IPS-NIHi7 (cell line): Measurements from ENCODE around the gene CAVIN2.

Experiments
- DNase-seq: peaks from one replicate; pipeline ENCODE4 v3.0.0; 2012; ENCODE audit warnings: mixed read lengths; ENCODE audit errors: extremely low spot score

CAVIN2 gene

GRCh38 chr2:191839918-191840804 lies 6.7 kb downstream of the CAVIN2 start:
- DNase-seq: no peak

- DNase-seq: no peak
Observed at GRCh38 chr2:191838526-191838925, 8.4 kb downstream of the CAVIN2 start.

- DNase-seq: no peak
Observed at GRCh38 chr2:191836853-191837769, 9.8 kb downstream of the CAVIN2 start.

- no peak for DNase-seq
Observed at GRCh38 chr2:191836471-191836852, 10.4 kb downstream of the CAVIN2 start.

GRCh38 chr2:191835539-191836350 lies 11.1 kb downstream of the CAVIN2 start:
- DNase-seq: peak; percentile 51

- no peak for DNase-seq
Observed at GRCh38 chr2:191835100-191835499, 11.8 kb downstream of the CAVIN2 start.

- no peak for DNase-seq
Observed at GRCh38 chr2:191833356-191833755, 13.5 kb downstream of the CAVIN2 start.

- no peak for DNase-seq
Observed at GRCh38 chr2:191832668-191833067, 14.2 kb downstream of the CAVIN2 start.

- no peak for DNase-seq
Observed at GRCh38 chr2:191831410-191831994, 15.4 kb downstream of the CAVIN2 start.

GRCh38 chr2:191824398-191824797 lies 22.5 kb downstream of the CAVIN2 start:
- DNase-seq: no peak

GRCh38 chr2:191821078-191821477 lies 25.8 kb downstream of the CAVIN2 start:
- no peak for DNase-seq

- no peak for DNase-seq
Observed at GRCh38 chr2:191818725-191819350, 28.1 kb downstream of the CAVIN2 start.

- DNase-seq: no peak
Observed at GRCh38 chr2:191818133-191818532, 28.8 kb downstream of the CAVIN2 start.

- DNase-seq: no peak
Observed at GRCh38 chr2:191815010-191815409, 31.9 kb downstream of the CAVIN2 start.

GRCh38 chr2:191813943-191814342 lies 32.9 kb downstream of the CAVIN2 start:
- no peak for DNase-seq

GRCh38 chr2:191811807-191812602 lies 34.9 kb downstream of the CAVIN2 start:
- DNase-seq: peak; percentile 63

- no peak for DNase-seq
Observed at GRCh38 chr2:191806396-191806795, 40.5 kb downstream of the CAVIN2 start.

- DNase-seq: no peak
Observed at GRCh38 chr2:191804766-191805165, 42.1 kb downstream of the CAVIN2 start.

GRCh38 chr2:191803007-191803406 lies 43.9 kb downstream of the CAVIN2 start:
- no peak for DNase-seq

GRCh38 chr2:191802180-191802579 lies 44.7 kb downstream of the CAVIN2 start:
- DNase-seq: no peak
